GM12874 (cell line): ENCODE results near the gene FBXO27.

Experiments
- CTCF ChIP-seq: IDR thresholded peaks from 2 replicates; pipeline ENCODE4 v1.5.1; 2011; ENCODE audit warnings: low read depth, mild to moderate bottlenecking, control low read depth, low read length, moderate library complexity; ENCODE audit not compliant: insufficient read depth

FBXO27 gene

GRCh38 chr19:39067104-39067503, 34.8 kb upstream of the FBXO27 start:
- TF ChIP-seq CTCF: no peak

- TF ChIP-seq CTCF: no peak
Measured at GRCh38 chr19:39065928-39066327, 33.6 kb upstream of the FBXO27 start.

GRCh38 chr19:39064405-39064804, 32.1 kb upstream of the FBXO27 start:
- no peak for TF ChIP-seq CTCF

GRCh38 chr19:39060171-39060570, 27.8 kb upstream of the FBXO27 start:
- TF ChIP-seq CTCF: no peak

GRCh38 chr19:39059302-39059701, 27.0 kb upstream of the FBXO27 start:
- TF ChIP-seq CTCF: no peak

GRCh38 chr19:39057615-39058014, 25.3 kb upstream of the FBXO27 start:
- no peak for TF ChIP-seq CTCF

- TF ChIP-seq CTCF: no peak
Measured at GRCh38 chr19:39054091-39054470, 21.7 kb upstream of the FBXO27 start.
